Measurements from ENCODE around the gene JAK2.
"Not testable (repeated sequence)": the region's sequence is repeated elsewhere in the genome, so short reads cannot be mapped to it uniquely, and the experiment has no call there.

JAK2 gene

GRCh38 chr9:4980086-4980727 is 4.9 kb upstream of the JAK2 start:
- DNase-seq (ENCODE audit: low spot score), result no peak

DNA sequence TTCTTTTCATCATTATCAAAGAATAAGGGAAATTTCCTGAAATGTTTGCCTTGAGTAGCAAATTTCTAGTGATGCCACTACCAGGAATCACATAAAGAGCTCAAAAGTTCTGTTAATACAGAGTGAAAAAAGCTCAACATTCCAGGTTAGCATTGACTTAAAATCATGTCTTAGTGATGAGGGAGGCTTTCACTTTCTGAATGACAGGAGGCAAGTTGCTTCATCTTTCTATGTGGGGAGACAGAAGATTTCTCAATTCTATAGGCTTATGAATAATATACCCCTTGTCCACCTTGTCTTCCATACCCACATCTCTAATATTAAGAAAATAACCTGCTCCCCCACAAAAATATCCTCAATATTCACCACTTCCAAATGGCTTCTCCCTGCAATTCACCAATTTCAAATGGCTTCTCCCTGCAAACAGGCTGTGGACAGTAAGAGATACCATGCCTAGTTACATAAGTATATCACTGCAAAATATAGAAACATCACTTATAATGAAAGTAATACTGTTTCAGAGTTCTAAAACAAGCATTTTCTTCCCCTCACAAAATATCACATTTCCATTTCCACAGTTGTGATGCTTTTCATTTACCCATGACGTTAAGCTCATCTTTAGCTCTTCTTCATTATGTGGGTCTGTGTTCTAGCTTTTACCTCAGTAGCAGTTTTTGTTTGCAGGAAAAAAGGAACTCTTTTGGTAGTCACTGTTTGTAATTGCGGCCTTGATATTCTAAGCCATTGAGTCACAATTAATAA is 2.2 kb upstream of the JAK2 start:
- DNase-seq (ENCODE audit: low spot score), result no peak

- no peak for DNase-seq (ENCODE audit: low spot score)
Observed at GRCh38 chr9:4983601-4984165, 1.4 kb upstream of the JAK2 start.

GRCh38 chr9:4984171-4984620 is 876 bp upstream of the JAK2 start:
- no peak for DNase-seq (ENCODE audit: low spot score)

DNA sequence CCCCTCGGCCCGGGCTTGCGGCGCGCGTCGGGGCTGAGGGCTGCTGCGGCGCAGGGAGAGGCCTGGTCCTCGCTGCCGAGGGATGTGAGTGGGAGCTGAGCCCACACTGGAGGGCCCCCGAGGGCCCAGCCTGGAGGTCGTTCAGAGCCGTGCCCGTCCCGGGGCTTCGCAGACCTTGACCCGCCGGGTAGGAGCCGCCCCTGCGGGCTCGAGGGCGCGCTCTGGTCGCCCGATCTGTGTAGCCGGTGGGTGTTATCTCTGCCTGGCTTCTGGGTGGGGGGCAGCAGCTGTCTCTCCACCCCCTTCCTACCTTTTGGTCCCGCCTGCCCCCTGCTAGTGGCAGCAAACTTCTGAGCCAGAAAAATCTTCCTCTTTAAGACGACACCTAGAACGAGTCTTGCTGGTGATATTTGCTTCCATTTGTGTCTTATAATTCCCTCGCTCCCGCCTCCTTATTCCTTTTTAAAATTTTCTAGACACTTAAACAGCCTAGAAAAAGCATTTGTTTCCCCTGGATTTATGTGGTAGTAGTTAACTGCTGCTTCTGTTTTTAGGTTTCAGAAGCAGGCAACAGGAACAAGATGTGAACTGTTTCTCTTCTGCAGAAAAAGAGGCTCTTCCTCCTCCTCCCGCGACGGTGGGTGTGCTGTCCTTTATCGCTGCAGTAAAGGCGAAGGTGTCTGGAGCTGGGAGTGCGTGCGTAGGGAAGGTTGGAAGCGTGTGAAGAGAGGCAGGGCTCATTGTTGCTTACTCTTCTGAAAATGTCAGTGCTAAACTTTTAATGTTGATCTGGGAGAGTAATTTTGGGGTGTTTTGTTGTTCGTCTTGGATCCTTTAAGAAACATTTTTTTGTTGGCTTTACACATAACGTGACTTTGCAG is 554 bp downstream of the JAK2 start:
- peak; percentile 33 for DNase-seq (ENCODE audit: low spot score)

GRCh38 chr9:4986296-4986695 is 1.2 kb downstream of the JAK2 start:
- no peak for DNase-seq (ENCODE audit: low spot score)

GRCh38 chr9:4986783-4987182 is 1.7 kb downstream of the JAK2 start:
- no peak for DNase-seq (ENCODE audit: low spot score)

- peak; percentile 64 for DNase-seq (ENCODE audit: low spot score)
Observed at GRCh38 chr9:4987961-4988421, 2.9 kb downstream of the JAK2 start.

DNA sequence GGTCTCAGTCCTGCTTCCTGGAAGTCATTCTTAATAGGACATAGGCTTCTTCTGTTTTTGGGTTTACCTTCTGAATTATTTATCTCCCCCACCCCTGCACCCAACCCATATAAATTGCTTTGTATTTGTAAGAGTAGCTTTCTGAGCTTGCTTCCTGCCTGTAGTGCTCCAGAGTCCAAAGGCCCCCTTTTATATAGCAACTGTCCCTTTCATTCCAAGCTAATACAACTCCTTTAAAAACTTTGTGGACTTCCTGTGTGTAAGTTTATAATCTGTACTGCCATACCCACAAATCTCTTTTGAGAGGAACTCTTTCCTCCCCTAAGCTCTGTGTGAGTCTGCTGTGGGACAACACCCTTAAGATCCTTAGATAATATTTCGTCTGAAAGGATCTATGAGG is 7.8 kb downstream of the JAK2 start:
- no peak for DNase-seq (ENCODE audit: low spot score)

GRCh38 chr9:4994166-4994890 is 9.3 kb downstream of the JAK2 start:
- DNase-seq (ENCODE audit: low spot score), result no peak

DNA sequence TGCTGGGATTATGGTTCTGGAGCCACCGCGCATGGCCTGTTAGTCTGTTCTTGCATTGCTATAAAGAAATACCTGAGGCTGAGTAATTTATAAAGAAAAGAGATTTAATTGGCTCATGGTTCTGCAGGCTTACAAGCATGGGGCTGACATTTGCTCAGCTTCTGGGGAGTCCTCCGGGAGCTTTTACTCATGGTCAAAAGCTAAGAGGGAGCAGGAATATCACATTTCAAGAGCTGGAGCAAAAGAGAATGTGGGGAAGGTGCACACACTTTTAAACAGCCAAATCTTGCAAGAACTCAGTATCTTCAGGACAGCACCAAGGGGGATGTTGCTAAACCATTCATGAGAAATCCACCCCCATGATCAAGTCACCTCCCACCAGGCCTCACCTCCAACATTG is 12.1 kb downstream of the JAK2 start:
- DNase-seq (ENCODE audit: low spot score), result no peak

- no peak for DNase-seq (ENCODE audit: low spot score)
Observed at GRCh38 chr9:4997631-4998030, 12.6 kb downstream of the JAK2 start.

- no peak for DNase-seq (ENCODE audit: low spot score)
Observed at GRCh38 chr9:5002811-5003210, 17.7 kb downstream of the JAK2 start.

GRCh38 chr9:5004481-5004880 is 19.4 kb downstream of the JAK2 start:
- DNase-seq (ENCODE audit: low spot score), result no peak

GRCh38 chr9:5008202-5008601 is 23.1 kb downstream of the JAK2 start:
- no peak for DNase-seq (ENCODE audit: low spot score)

GRCh38 chr9:5013374-5013773 is 28.3 kb downstream of the JAK2 start:
- DNase-seq (ENCODE audit: low spot score), result no peak

DNA sequence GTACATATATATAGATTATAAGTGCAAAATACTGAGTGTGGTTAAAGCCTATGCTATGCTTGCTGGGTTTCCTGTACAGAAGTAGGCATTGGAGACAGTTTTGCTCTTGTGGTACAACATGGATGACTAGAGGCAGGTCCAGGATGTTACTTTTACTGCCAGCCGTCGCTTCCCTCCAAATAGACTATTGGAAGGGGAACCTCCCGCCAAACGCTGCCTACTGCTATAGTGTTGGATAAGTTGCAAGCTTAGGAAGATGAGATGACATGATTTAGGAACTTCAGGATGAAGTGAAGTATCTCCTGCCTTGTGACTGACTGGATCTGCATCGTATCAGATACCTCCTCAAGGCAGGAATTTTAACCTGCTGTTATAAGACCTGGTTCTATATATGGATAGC is 30.9 kb downstream of the JAK2 start:
- no peak for DNase-seq (ENCODE audit: low spot score)

DNA sequence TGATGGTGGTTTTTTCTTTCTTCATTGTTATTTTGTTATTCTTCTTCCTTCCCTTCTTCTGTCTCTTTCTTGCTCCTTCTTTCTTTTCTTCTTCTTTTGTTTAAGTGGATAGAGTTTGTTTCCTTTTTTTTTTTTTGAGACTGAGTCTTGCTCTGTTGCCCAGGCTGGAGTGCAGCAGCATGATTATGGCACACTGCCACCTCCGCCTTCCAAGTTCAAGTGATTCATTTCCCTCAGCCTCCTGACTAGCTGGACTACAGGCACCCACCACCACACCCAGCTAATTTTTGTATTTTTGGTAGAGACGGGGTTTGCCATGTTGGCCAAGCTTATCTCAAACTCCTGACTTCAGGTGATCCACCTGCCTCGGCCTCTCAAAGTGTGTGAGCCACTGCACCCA is 40.3 kb downstream of the JAK2 start:
- DNase-seq (ENCODE audit: low spot score), result no peak

DNA sequence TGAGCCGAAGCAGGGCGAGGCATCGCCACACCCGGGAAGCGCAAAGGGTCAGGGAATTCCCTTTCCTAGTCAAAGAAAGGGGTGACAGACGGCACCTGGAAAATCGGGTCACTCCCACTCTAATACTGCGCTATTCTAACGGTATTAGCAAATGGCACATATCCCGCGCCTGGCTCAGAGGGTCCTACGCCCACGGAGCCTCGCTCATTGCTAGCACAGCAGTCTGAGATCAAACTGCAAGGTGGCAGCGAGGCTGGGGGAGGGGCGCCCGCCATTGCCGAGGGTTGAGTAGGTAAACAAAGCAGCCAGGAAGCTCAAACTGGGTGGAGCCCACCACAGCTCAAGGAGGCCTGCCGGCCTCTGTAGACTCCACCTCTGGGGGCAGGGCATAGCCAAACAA is 46.9 kb downstream of the JAK2 start:
- not testable (repeated sequence) for DNase-seq (ENCODE audit: low spot score)

- DNase-seq (ENCODE audit: low spot score), result peak; percentile 15
Observed at GRCh38 chr9:5040730-5041389, 55.8 kb downstream of the JAK2 start.

All from D341Med (cell line).